ENCODE results near the gene ZNF263. TPM values are rescaled to one million over a fixed set of nuclear protein-coding genes. Genes with fewer than 3 reads are reported as not detected.

ZNF263 gene
- total and polyA plus RNA-seq, 12 donors = 7.2 to 13.2 (median 9.2) TPM

GRCh38 chr16:3246002-3246401 is 37.3 kb upstream of the ZNF263 start:
- ATAC-seq (no peak), DNase-seq (no peak)
- intact Hi-C loops (cut with DNase I) = no loop called here
- TF ChIP-seq CTCF (IDR thresholded peaks at IDR 0.05) = no peak
- Histone ChIP-seq H3K9me3 (no peaks in the 10 kb centered on the region), H3K4me3 (no peak overlapping the region), H3K4me1 (no peaks in the 10 kb centered on the region), H3K36me3 (peaks cover 0 to 54% (median 0%) of the 10 kb centered on the region in 9 donors), H3K27me3 (peaks cover 0 to 24% (median 0%) of the 10 kb centered on the region in 7 donors), H3K27ac (no peak overlapping the region)
- WGBS, 2 donors = 74 to 77% methylated on average over 7 of the region's 7 CpGs

GRCh38 chr16:3246876-3247275 is 36.4 kb upstream of the ZNF263 start:
- DNase-seq (no peak), ATAC-seq (no peak)
- H3K4me3 ChIP-seq = no peak overlapping the region
- H3K36me3 ChIP-seq = peaks cover 0 to 54% (median 0%) of the 10 kb centered on the region in 9 donors
- H3K9me3 ChIP-seq = no peaks in the 10 kb centered on the region
- no peak overlapping the region for H3K27ac ChIP-seq
- TF ChIP-seq CTCF (IDR thresholded peaks at IDR 0.05) = no peak
- 76 to 81% methylated on average over 10 of the region's 10 CpGs for WGBS, 2 donors
- H3K4me1 ChIP-seq = no peaks in the 10 kb centered on the region
- peaks cover 0 to 24% (median 0%) of the 10 kb centered on the region in 7 donors for H3K27me3 ChIP-seq
- intact Hi-C loops (cut with DNase I) = no loop called here

- H3K27ac ChIP-seq = no peak overlapping the region
- peaks cover 0 to 18% (median 0%) of the 10 kb centered on the region in 7 donors for H3K27me3 ChIP-seq
- no peak overlapping the region for H3K4me3 ChIP-seq
- peaks cover 0 to 47% (median 0%) of the 10 kb centered on the region in 9 donors for H3K36me3 ChIP-seq
- ATAC-seq = no peak
- DNase-seq = no peak
- H3K4me1 ChIP-seq = no peaks in the 10 kb centered on the region
- no peaks in the 10 kb centered on the region for H3K9me3 ChIP-seq
- TF ChIP-seq CTCF (IDR thresholded peaks at IDR 0.05) = no peak
- intact Hi-C loops (cut with DNase I) = no loop called here
- WGBS, 2 donors = 81% methylated on average over 5 of the region's 5 CpGs
Measured at GRCh38 chr16:3248596-3248995, 34.7 kb upstream of the ZNF263 start.

- TF ChIP-seq CTCF (IDR thresholded peaks at IDR 0.05) = no peak
- Histone ChIP-seq H3K4me1 (no peaks in the 10 kb centered on the region), H3K4me3 (no peak overlapping the region), H3K27ac (no peak overlapping the region), H3K27me3 (peaks cover 0 to 14% (median 0%) of the 10 kb centered on the region in 7 donors), H3K9me3 (no peaks in the 10 kb centered on the region), H3K36me3 (peaks cover 0 to 43% (median 0%) of the 10 kb centered on the region in 9 donors)
- ATAC-seq (no peak), DNase-seq (no peak)
- intact Hi-C loops (cut with DNase I) = no loop called here
- 75% methylated on average over 1 of the region's 1 CpG for WGBS, 2 donors
Measured at GRCh38 chr16:3249020-3249419, 34.3 kb upstream of the ZNF263 start.
